KMS-11 (cell line): Measurements from ENCODE around the gene B3GNT7.

Source experiments
- H2AFZ ChIP-seq: fragments of 200-600 bp; sonication (generic); 2 replicates; pipeline ENCODE4 v1.6.1; 2016; ENCODE audit warnings: antibody characterized with exemption, mixed run types, low read depth
- H3K27ac ChIP-seq: fragments of 200-600 bp; sonication (generic); 2 replicates; pipeline ENCODE4 v1.6.1; 2016; ENCODE audit warnings: mild to moderate bottlenecking, mixed run types
- H3K27me3 ChIP-seq: fragments of 200-600 bp; sonication (generic); 2 replicates; pipeline ENCODE4 v1.6.1; 2017; ENCODE audit warnings: mild to moderate bottlenecking, low read depth, mixed run types, moderate library complexity; ENCODE audit not compliant: insufficient read depth
- H3K36me3 ChIP-seq: fragments of 200-600 bp; sonication (generic); 2 replicates; pipeline ENCODE4 v1.6.1; 2017; ENCODE audit warnings: mild to moderate bottlenecking, mixed run types; ENCODE audit not compliant: insufficient read depth
- H3K4me1 ChIP-seq: fragments of 200-600 bp; sonication (generic); 2 replicates; pipeline ENCODE4 v1.6.1; 2016; ENCODE audit warnings: mild to moderate bottlenecking, low read depth, mixed run types; ENCODE audit not compliant: poor library complexity, severe bottlenecking
- H3K4me2 ChIP-seq: fragments of 200-600 bp; sonication (generic); 2 replicates; pipeline ENCODE4 v1.7.0; 2016; ENCODE audit warnings: mild to moderate bottlenecking, mixed run types
- H3K4me3 ChIP-seq: fragments of 200-600 bp; sonication (generic); IDR thresholded peaks from 2 replicates; pipeline ENCODE4 v1.6.1; 2017; ENCODE audit warnings: low read depth, low read length, mixed read lengths; ENCODE audit not compliant: insufficient read depth
- H3K79me2 ChIP-seq: fragments of 200-600 bp; sonication (generic); 2 replicates; pipeline ENCODE4 v1.6.1; 2016; ENCODE audit warnings: low read depth, mixed run types; ENCODE audit not compliant: insufficient read depth
- H3K9ac ChIP-seq: fragments of 200-600 bp; sonication (generic); 2 replicates; pipeline ENCODE4 v1.6.1; 2016; ENCODE audit warnings: mild to moderate bottlenecking, mixed run types
- H4K20me1 ChIP-seq: fragments of 200-600 bp; sonication (generic); 2 replicates; pipeline ENCODE4 v1.6.1; 2016; ENCODE audit warnings: mild to moderate bottlenecking, mixed run types; ENCODE audit not compliant: insufficient read depth
- CTCF ChIP-seq: fragments of 200-600 bp; sonication (generic); conservative IDR thresholded peaks from 2 replicates; pipeline ENCODE4 v1.6.1; 2017; ENCODE audit warnings: low read depth, mild to moderate bottlenecking, antibody characterized with exemption, low read length, moderate library complexity, mixed read lengths

The B3GNT7 gene

DNA sequence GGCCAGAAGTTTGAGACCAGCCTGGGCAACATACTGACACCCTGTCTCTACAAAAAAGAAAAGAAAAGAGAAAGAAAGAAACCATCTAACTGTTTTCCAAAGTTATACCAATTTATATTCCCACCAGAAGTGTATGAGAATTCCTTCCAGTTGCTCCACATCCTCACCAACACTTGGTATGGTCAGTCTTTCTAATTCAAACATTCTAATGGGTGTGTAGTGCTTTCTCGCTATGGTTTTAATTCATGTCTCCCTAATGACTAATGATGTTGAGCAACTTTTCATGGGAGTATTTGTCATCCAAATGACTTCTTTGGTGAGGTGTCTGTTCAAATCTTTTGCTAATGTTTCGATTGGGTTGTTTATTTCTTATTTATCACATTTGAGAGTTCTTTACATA lies 10.5 kb upstream of the B3GNT7 start:
- Histone ChIP-seq H3K9ac (no peak overlapping the region), H3K36me3 (no peaks in the 10 kb centered on the region), H3K27me3 (no peaks in the 10 kb centered on the region), H3K4me2 (no peak overlapping the region), H3K79me2 (no peaks in the 10 kb centered on the region), H3K27ac (no peak overlapping the region), H3K4me1 (no peaks in the 10 kb centered on the region), H2AFZ (no peak overlapping the region), H4K20me1 (no peaks in the 10 kb centered on the region), H3K4me3 (no peak overlapping the region)
- no peak for TF ChIP-seq CTCF

- Histone ChIP-seq H4K20me1 (no peaks in the 10 kb centered on the region), H3K27me3 (no peaks in the 10 kb centered on the region), H3K9ac (no peak overlapping the region), H3K27ac (no peak overlapping the region), H3K4me3 (no peak overlapping the region), H3K4me2 (no peak overlapping the region), H3K4me1 (no peaks in the 10 kb centered on the region), H3K79me2 (no peaks in the 10 kb centered on the region), H2AFZ (no peak overlapping the region), H3K36me3 (no peaks in the 10 kb centered on the region)
- TF ChIP-seq CTCF = no peak
Measured at GRCh38 chr2:231385429-231385828, 10.1 kb upstream of the B3GNT7 start.

DNA sequence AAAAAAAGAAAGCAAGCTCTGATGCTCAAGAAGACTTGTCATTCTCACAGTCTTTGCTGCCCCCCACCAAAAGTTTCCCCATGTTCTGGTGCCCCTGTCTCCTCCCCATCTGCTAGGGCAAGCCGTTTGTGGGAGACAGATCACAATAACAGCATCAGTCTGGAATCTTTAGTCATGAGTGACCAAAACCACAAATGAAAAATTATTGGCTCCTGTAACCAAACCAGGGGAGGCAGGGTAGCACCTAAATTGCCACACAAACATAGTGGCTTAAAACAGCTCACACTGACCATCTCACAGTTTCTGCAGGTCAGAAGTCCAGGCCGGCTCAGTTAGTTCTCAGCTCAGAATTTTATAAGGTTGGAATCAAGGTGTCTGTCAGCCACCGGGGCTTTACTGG lies 9.1 kb upstream of the B3GNT7 start:
- Histone ChIP-seq H3K4me2 (no peak overlapping the region), H4K20me1 (no peaks in the 10 kb centered on the region), H3K36me3 (no peaks in the 10 kb centered on the region), H3K4me3 (no peak overlapping the region), H3K4me1 (no peaks in the 10 kb centered on the region), H3K27ac (no peak overlapping the region), H3K9ac (no peak overlapping the region), H3K27me3 (no peaks in the 10 kb centered on the region), H3K79me2 (no peaks in the 10 kb centered on the region), H2AFZ (no peak overlapping the region)
- no peak for TF ChIP-seq CTCF

DNA sequence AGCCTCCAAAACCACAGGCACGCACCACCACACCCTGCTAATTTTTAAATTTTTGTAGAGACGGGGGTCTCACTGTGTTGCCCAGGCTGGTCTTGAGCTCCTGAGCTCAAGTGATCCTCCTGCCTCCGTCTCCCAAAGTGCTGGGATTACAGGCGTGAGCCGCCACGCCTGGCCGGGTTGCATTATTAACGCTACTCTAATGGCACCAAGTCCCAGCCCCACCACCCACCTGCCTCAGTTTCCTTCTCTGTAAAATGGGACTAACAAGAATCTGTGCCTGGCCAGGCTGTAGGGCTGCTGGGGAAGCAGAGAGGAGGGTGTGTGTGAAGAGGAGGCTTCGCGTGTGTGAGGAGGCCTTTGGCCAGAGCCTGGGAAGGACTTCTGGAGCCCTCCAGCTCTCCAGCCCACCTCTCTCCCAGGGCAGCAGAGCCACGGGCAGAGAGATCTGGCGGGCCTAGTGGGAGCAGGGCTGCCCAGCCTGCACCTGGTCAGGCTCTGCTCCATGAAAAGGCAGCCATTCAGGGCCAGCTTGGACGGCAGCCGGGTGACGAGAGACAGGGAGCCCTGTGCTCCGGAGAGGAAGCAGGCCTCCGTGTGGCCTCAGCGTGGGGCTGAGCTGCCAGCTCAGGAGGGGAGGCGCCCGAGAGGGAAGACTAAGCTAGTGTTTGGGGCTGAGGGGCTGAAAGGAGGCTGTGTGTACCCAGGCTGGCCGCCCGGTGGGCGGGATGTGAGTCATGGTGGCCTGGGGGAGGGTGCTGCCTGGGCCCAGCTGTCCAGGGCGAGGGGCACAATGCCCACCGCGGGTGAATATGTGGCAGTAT lies 7.4 kb upstream of the B3GNT7 start:
- H4K20me1 ChIP-seq = no peaks in the 10 kb centered on the region
- H3K27me3 ChIP-seq = no peaks in the 10 kb centered on the region
- H3K4me1 ChIP-seq = no peaks in the 10 kb centered on the region
- no peaks in the 10 kb centered on the region for H3K36me3 ChIP-seq
- H3K4me3 ChIP-seq = no peak overlapping the region
- H2AFZ ChIP-seq = no peak overlapping the region
- TF ChIP-seq CTCF = no peak
- no peak overlapping the region for H3K27ac ChIP-seq
- no peaks in the 10 kb centered on the region for H3K79me2 ChIP-seq
- H3K4me2 ChIP-seq = no peak overlapping the region
- H3K9ac ChIP-seq = no peak overlapping the region
